ENCODE measurements around the gene SFT2D1. TPM values are rescaled to one million over a fixed set of nuclear protein-coding genes. Genes with fewer than 3 reads are reported as not detected.

The SFT2D1 gene
- total and polyA plus RNA-seq, 3 donors from 2014 or later = 45.7 to 68.3 (median 64.6) TPM

DNA sequence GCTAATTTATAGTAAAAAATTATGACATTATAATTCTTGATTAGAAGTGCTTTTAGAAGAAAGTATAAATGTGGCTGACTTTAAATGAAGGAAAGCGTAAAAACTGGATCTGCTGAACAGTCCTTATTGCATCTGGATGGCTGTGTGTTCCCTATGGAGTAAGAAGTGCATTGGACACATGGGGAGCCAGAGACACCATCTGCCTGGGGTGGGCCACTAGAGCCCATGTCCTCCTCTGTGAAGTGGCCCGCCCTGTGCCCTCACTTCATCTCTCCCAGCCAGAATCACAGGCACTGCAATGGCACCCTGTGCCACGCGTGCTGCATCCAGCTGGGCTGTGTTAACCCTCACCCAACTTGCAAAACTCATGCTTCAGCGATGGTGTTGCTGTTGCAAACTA lies 13.2 kb upstream of the SFT2D1 start:
- 70 to 85% methylated on average over 5 of the region's 5 CpGs for WGBS, 2 donors
- no peaks in the 10 kb centered on the region for H3K36me3 ChIP-seq (ENCODE audit: low read depth, missing control alignments)
- DNase-seq = no peak
- intact Hi-C loops (cut with DNase I; ENCODE audit: low total_unique reads) = no loop called here
- no peaks in the 10 kb centered on the region for H3K27me3 ChIP-seq
- no peak overlapping the region for H3K27ac ChIP-seq
- no peak for TF ChIP-seq CTCF (IDR thresholded peaks at IDR 0.05)
- no peak for TF ChIP-seq POLR2A (IDR thresholded peaks at IDR 0.05)
- H3K4me3 ChIP-seq = no peak overlapping the region
- H3K9me3 ChIP-seq = no peaks in the 10 kb centered on the region
- H3K4me1 ChIP-seq = no peaks in the 10 kb centered on the region

GRCh38 chr6:166354965-166355364 lies 12.6 kb upstream of the SFT2D1 start:
- H3K27ac ChIP-seq = no peak overlapping the region
- no peak overlapping the region for H3K4me3 ChIP-seq
- no peaks in the 10 kb centered on the region for H3K27me3 ChIP-seq
- 94 to 97% methylated on average over 4 of the region's 4 CpGs for WGBS, 2 donors
- intact Hi-C loops (cut with DNase I; ENCODE audit: low total_unique reads) = no loop called here
- no peaks in the 10 kb centered on the region for H3K9me3 ChIP-seq
- H3K4me1 ChIP-seq = no peaks in the 10 kb centered on the region
- H3K36me3 ChIP-seq (ENCODE audit: low read depth, missing control alignments) = no peaks in the 10 kb centered on the region
- no peak for TF ChIP-seq POLR2A (IDR thresholded peaks at IDR 0.05)
- no peak for TF ChIP-seq CTCF (IDR thresholded peaks at IDR 0.05)
- no peak for DNase-seq

GRCh38 chr6:166354143-166354542 lies 11.8 kb upstream of the SFT2D1 start:
- H3K27me3 ChIP-seq = no peaks in the 10 kb centered on the region
- H3K36me3 ChIP-seq (ENCODE audit: low read depth, missing control alignments) = no peaks in the 10 kb centered on the region
- H3K27ac ChIP-seq = no peak overlapping the region
- intact Hi-C loops (cut with DNase I; ENCODE audit: low total_unique reads) = no loop called here
- WGBS, 2 donors = 88 to 93% methylated on average over 4 of the region's 4 CpGs
- TF ChIP-seq POLR2A (IDR thresholded peaks at IDR 0.05) = no peak
- no peak for TF ChIP-seq CTCF (IDR thresholded peaks at IDR 0.05)
- H3K4me3 ChIP-seq = no peak overlapping the region
- H3K4me1 ChIP-seq = no peaks in the 10 kb centered on the region
- no peak for DNase-seq
- H3K9me3 ChIP-seq = no peaks in the 10 kb centered on the region

- Histone ChIP-seq H3K36me3 (ENCODE audit: low read depth, missing control alignments) (no peaks in the 10 kb centered on the region), H3K27ac (no peak overlapping the region), H3K4me3 (no peak overlapping the region), H3K27me3 (no peaks in the 10 kb centered on the region), H3K4me1 (no peaks in the 10 kb centered on the region), H3K9me3 (no peaks in the 10 kb centered on the region)
- DNase-seq = no peak
- intact Hi-C loops (cut with DNase I; ENCODE audit: low total_unique reads) = no loop called here
- WGBS, 2 donors = 84 to 89% methylated on average over 1 of the region's 1 CpG
- TF ChIP-seq CTCF (IDR thresholded peaks at IDR 0.05) = no peak
- no peak for TF ChIP-seq POLR2A (IDR thresholded peaks at IDR 0.05)
These were observed 11.2 kb upstream of the SFT2D1 start for GRCh38 chr6:166353507-166353906.

DNA sequence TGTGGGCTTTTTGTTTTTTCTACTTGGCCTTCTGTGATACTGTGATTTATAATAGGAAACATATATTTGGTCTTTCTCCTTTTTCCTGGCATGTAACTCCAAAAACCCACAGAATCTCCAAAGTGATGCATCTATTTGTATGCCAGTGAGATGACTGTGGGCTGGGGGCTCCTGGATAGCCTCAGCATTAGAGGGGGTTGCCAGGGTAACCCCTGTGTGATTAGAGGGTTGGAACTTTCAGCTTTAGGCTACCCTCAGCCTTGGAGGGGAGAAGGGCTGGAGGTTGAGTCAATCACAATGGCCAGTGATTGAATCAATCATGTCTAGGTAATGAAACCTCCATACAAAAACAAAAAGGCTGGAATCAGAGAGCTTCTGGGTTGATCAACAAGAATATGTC lies 10.6 kb upstream of the SFT2D1 start:
- TF ChIP-seq CTCF (IDR thresholded peaks at IDR 0.05) (no peak), POLR2A (IDR thresholded peaks at IDR 0.05) (no peak)
- DNase-seq = no peak
- no peak overlapping the region for H3K27ac ChIP-seq
- no peaks in the 10 kb centered on the region for H3K4me1 ChIP-seq
- intact Hi-C loops (cut with DNase I; ENCODE audit: low total_unique reads) = no loop called here
- no peaks in the 10 kb centered on the region for H3K9me3 ChIP-seq
- no peaks in the 10 kb centered on the region for H3K36me3 ChIP-seq (ENCODE audit: low read depth, missing control alignments)
- no peak overlapping the region for H3K4me3 ChIP-seq
- no peaks in the 10 kb centered on the region for H3K27me3 ChIP-seq

Measured in testis (tissue), 3 donors.